ENCODE data around the gene CACHD1. TPM values are rescaled to one million over a fixed set of nuclear protein-coding genes. Genes with fewer than 3 reads are reported as not detected.

The CACHD1 gene
- total and polyA plus RNA-seq, 2 of the 8 experiments (the other 6 are each of a cell fraction or from before 2014, with no cell fraction given): 22.2 to 42.5 TPM

DNA sequence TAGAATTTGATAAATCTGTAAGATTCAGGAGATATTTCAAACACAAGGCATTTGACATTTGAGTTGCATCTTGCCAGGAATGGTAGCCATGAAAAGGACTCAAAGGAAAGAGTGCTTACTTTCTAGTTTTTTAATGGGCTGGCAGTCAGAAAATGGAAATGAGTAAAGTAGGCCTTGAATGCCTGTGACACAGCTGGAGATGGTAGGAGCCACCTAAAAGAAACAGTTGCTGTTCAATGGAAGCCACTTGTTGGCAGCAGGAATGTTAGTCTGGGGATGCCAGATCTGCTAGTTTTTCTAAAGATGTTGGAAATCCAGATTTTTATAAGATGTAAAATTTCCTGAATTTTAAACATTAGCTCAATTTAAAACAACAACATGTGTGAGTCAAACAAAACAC, 43.6 kb downstream of the CACHD1 start:
- Histone ChIP-seq H4K91ac (replicated peaks; ENCODE audit: insufficient read length, low read length) (no peak overlapping the region), H3K23ac (ENCODE audit: insufficient read length) (no peak overlapping the region), H2AFZ (ENCODE audit: low read length) (no peak overlapping the region), H3K4me2 (ENCODE audit: insufficient read depth in 1 of 2, low read depth in 2 of 2, low read length in 2 of 2) (no peak overlapping the region), H3K4ac (replicated peaks; ENCODE audit: insufficient read length, low read depth, low read length) (no peak overlapping the region), H3K4me3 (ENCODE audit: extremely low read depth in 1 of 4, insufficient read depth in 2 of 4, low read depth in 3 of 4, low read length in 4 of 4) (no peak overlapping the region), H2BK20ac (ENCODE audit: low read length) (no peak overlapping the region), H2BK5ac (ENCODE audit: low read depth, low read length) (no peak overlapping the region), H2AK5ac (ENCODE audit: low read depth, low read length) (no peak overlapping the region), H2BK15ac (ENCODE audit: low read length) (no peak overlapping the region), H3K79me2 (ENCODE audit: control insufficient read depth in 1 of 2, insufficient read depth in 2 of 2, low read length in 2 of 2) (peaks cover 4 to 99% of the 10 kb centered on the region in 2 experiments), H4K8ac (ENCODE audit: extremely low read depth, insufficient read depth, low read length) (no peak overlapping the region), H3K14ac (ENCODE audit: insufficient read length) (no peak overlapping the region), H2BK12ac (ENCODE audit: low read depth, low read length) (no peak overlapping the region), H3K9me3 (ENCODE audit: insufficient read depth in 2 of 2, low read depth in 1 of 2, low read length in 1 of 2) (no peaks in the 10 kb centered on the region), H2BK120ac (replicated peaks; ENCODE audit: low read depth, low read length) (no peak overlapping the region), H3K9ac (replicated peaks in 1 of 4; ENCODE audit: extremely low read depth in 1 of 4, low read depth in 3 of 4, low read length in 3 of 4) (no peak overlapping the region), H3K56ac (replicated peaks; ENCODE audit: insufficient read length, low read depth, low read length) (no peak overlapping the region), H3K4me1 (replicated peaks in 1 of 4; ENCODE audit: control insufficient read depth in 3 of 4, insufficient read depth in 4 of 4, low read length in 3 of 4) (peaks cover 4 to 25% (median 17%) of the 10 kb centered on the region in 4 experiments), H3K36me3 (ENCODE audit: control insufficient read depth in 2 of 4, insufficient read depth in 4 of 4, low read length in 3 of 4) (no peaks in the 10 kb centered on the region), H3K27ac (ENCODE audit: low read depth, low read length) (no peak overlapping the region), H3K79me1 (ENCODE audit: low read depth, low read length) (peaks cover 6% of the 10 kb centered on the region), H4K20me1 (replicated peaks in 1 of 2; ENCODE audit: control insufficient read depth in 1 of 2, insufficient read depth in 2 of 2, low read length in 2 of 2) (peaks cover 19 to 36% of the 10 kb centered on the region in 2 experiments), H4K5ac (ENCODE audit: insufficient read length, low read depth, low read length) (no peak overlapping the region), H3K18ac (ENCODE audit: extremely low read depth, low read length) (no peak overlapping the region), H3K23me2 (ENCODE audit: low read depth, low read length) (no peaks in the 10 kb centered on the region), H3K27me3 (replicated peaks in 1 of 4; ENCODE audit: control insufficient read depth in 3 of 4, extremely low read depth in 1 of 4, insufficient read depth in 3 of 4, low read length in 3 of 4) (peaks cover 0 to 6% (median under 1%) of the 10 kb centered on the region in 4 experiments; a peak in 2 of 7 replicates)
- ChIA-PET CTCF (ENCODE audit: partially characterized antibody) (interaction anchor here (1.3 to 3.1 kb wide), 4 partner anchors 13 to 162 kb away, joined by 3 to 14 read pairs (median 6); no protein-coding TSS in a partner anchor), POLR2A (ENCODE audit: partially characterized antibody) (interaction anchor here (0.9 kb wide), 1 partner anchor 13 kb away, joined by 3 read pairs; no protein-coding TSS in a partner anchor)
- FAIRE-seq: no peak
- DNase-seq (ENCODE audit: low read depth in 1 of 2, low spot score in 2 of 2): no peak
- TF ChIP-seq TAF7 (optimal IDR thresholded peaks at IDR 0.05; ENCODE audit: borderline replicate concordance, low read depth, low read length) (no peak), EGR1 (IDR thresholded peaks at IDR 0.05; ENCODE audit: borderline replicate concordance, low read depth, low read length) (no peak), HDAC6 (IDR thresholded peaks at IDR 0.05; ENCODE audit: low read depth, low read length) (no peak), RXRA (IDR thresholded peaks at IDR 0.05; ENCODE audit: insufficient read depth, low read depth, low read length) (no peak), SRF (IDR thresholded peaks at IDR 0.05; ENCODE audit: low read depth, low read length) (no peak), SUZ12 (IDR thresholded peaks at IDR 0.05; ENCODE audit: low read length) (no peak), POLR2A (IDR thresholded peaks at IDR 0.05; ENCODE audit: control extremely low read depth in 1 of 2, low read depth in 2 of 2, low read length in 2 of 2) (no peak), KDM4A (IDR thresholded peaks at IDR 0.05; ENCODE audit: low read depth, low read length, severe bottlenecking) (no peak), SAP30 (IDR thresholded peaks at IDR 0.05; ENCODE audit: insufficient read depth, insufficient replicate concordance, low read length) (no peak), SIN3A (conservative IDR thresholded peaks at IDR 0.05 in 1 of 2, IDR thresholded peaks at IDR 0.05 in 1 of 2; ENCODE audit: low read depth in 1 of 2, low read length in 2 of 2) (no peak), SIRT6 (IDR thresholded peaks at IDR 0.05; ENCODE audit: low read length) (no peak), POLR2AphosphoS5 (IDR thresholded peaks at IDR 0.05; ENCODE audit: low read depth, low read length) (no peak), SIX5 (IDR thresholded peaks at IDR 0.05; ENCODE audit: low read depth, low read length) (no peak)
- TF ChIP-seq, protein P1, sequence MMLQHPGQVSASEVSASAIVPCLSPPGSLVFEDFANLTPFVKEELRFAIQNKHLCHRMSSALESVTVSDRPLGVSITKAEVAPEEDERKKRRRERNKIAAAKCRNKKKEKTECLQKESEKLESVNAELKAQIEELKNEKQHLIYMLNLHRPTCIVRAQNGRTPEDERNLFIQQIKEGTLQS (IDR thresholded peaks at IDR 0.05; ENCODE audit: insufficient read depth, low read depth, low read length): no peak

Data from H1 (cell line).